ENCODE data around the gene PLEKHG1. TPM values are rescaled to one million over a fixed set of nuclear protein-coding genes. Genes with fewer than 3 reads are reported as not detected.

PLEKHG1 gene
- total and polyA plus RNA-seq, 12 donors = 2.1 to 14.5 (median 7.6) TPM

GRCh38 chr6:150615967-150616366 lies 16.3 kb downstream of the PLEKHG1 start:
- TF ChIP-seq CTCF (IDR thresholded peaks at IDR 0.05) (no peak), POLR2A (IDR thresholded peaks at IDR 0.05) (no peak)
- Histone ChIP-seq H3K27me3 (no peaks in the 10 kb centered on the region), H3K9me3 (replicated peaks in 1 of 3) (no peaks in the 10 kb centered on the region), H3K4me3 (no peak overlapping the region), H3K36me3 (replicated peaks in 1 of 2) (no peaks in the 10 kb centered on the region), H3K4me1 (replicated peaks in 1 of 2) (no peaks in the 10 kb centered on the region), H3K27ac (no peak overlapping the region)
- no peak for DNase-seq
- intact Hi-C loops (cut with DNase I) = no loop called here

GRCh38 chr6:150616586-150616985 lies 16.9 kb downstream of the PLEKHG1 start:
- intact Hi-C loops (cut with DNase I) = no loop called here
- no peak for DNase-seq
- Histone ChIP-seq H3K27me3 (no peaks in the 10 kb centered on the region), H3K4me1 (replicated peaks in 1 of 2) (no peaks in the 10 kb centered on the region), H3K4me3 (no peak overlapping the region), H3K9me3 (replicated peaks in 1 of 3) (no peaks in the 10 kb centered on the region), H3K27ac (no peak overlapping the region), H3K36me3 (replicated peaks in 1 of 2) (no peaks in the 10 kb centered on the region)
- 30 to 44% (median 38%) methylated on average over 2 of the region's 2 CpGs for WGBS, 4 donors
- no peak for TF ChIP-seq CTCF (IDR thresholded peaks at IDR 0.05)
- no peak for TF ChIP-seq POLR2A (IDR thresholded peaks at IDR 0.05)

- WGBS, 4 donors = 69 to 75% (median 72%) methylated on average over 3 of the region's 3 CpGs
- H3K4me1 ChIP-seq (replicated peaks in 1 of 2) = no peaks in the 10 kb centered on the region
Measured at GRCh38 chr6:150617062-150617461, 17.4 kb downstream of the PLEKHG1 start.

GRCh38 chr6:150617496-150618460 lies 18.1 kb downstream of the PLEKHG1 start:
- intact Hi-C loops (cut with DNase I) = no loop called here
- H3K27ac ChIP-seq = no peak overlapping the region
- H3K4me1 ChIP-seq (replicated peaks in 1 of 2) = no peaks in the 10 kb centered on the region
- no peaks in the 10 kb centered on the region for H3K27me3 ChIP-seq
- no peak for DNase-seq
- TF ChIP-seq POLR2A (IDR thresholded peaks at IDR 0.05) (no peak), CTCF (IDR thresholded peaks at IDR 0.05) (no peak)
- WGBS, 4 donors = 70 to 80% (median 74%) methylated on average over 6 of the region's 6 CpGs
- H3K36me3 ChIP-seq (replicated peaks in 1 of 2) = no peaks in the 10 kb centered on the region
- H3K9me3 ChIP-seq (replicated peaks in 1 of 3) = no peaks in the 10 kb centered on the region
- H3K4me3 ChIP-seq = no peak overlapping the region

More at GRCh38 chr6:150617062-150617461, 17.4 kb downstream of the PLEKHG1 start:
- Histone ChIP-seq H3K27me3 (no peaks in the 10 kb centered on the region), H3K9me3 (replicated peaks in 1 of 3) (no peaks in the 10 kb centered on the region), H3K27ac (no peak overlapping the region), H3K36me3 (replicated peaks in 1 of 2) (no peaks in the 10 kb centered on the region), H3K4me3 (no peak overlapping the region)
- TF ChIP-seq CTCF (IDR thresholded peaks at IDR 0.05) (no peak), POLR2A (IDR thresholded peaks at IDR 0.05) (no peak)
- intact Hi-C loops (cut with DNase I) = no loop called here
- DNase-seq = no peak
